ENCODE data around the gene KANK2.

Gene KANK2

DNA sequence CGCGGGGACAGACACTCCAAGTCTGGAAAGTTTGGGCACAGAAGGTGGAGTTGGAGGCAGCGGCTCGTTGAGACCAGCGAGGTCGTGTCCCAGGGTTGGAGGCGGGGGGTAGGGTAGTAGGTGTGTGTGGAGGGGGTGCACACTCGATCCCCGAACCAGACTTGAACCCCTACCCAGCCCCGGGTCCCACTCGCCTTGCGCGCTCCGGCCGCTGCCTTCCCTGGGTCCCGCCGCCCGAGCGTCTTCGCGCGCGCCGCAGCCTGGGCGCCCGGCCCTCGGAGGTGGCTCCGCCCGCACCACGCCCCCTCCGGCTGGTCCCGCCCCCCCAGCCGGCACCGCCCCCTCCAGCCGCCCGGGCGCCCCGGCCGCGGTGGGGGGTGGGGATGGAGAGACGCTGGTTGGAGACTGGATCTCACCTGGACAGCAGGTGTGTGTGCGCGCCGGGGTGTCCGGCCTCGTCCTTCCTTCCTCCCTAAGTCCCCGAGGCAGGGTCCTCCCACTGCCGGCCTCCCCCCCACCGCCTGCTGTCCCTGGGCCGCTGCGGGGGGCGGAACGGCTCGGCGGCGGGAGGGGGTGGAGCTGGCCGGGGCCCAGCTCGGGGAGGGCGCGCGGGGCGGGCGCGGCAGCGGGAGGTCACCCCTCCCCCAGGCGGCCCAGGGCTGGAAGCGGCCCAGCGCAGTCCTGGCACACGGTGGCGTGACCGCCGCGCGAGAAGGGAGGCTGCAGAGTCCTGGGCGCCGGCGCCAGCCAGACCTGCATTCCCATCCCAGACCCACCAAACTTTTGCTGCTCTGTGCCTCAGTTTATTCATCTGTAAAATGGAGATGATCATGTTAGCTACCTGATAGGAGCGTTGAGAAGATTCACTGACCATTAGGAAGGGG, at the start of gene KANK2:
Gene KANK2 (minus strand): TSS at position 255 of the 884 bp plus-strand sequence. CDS start 3,034 bp downstream, outside the sequence.
- peak within 1 kb of the TSS; percentile 66 for H3K4me3 ChIP-seq (ENCODE audit: low read length)
- TF ChIP-seq, protein P1, sequence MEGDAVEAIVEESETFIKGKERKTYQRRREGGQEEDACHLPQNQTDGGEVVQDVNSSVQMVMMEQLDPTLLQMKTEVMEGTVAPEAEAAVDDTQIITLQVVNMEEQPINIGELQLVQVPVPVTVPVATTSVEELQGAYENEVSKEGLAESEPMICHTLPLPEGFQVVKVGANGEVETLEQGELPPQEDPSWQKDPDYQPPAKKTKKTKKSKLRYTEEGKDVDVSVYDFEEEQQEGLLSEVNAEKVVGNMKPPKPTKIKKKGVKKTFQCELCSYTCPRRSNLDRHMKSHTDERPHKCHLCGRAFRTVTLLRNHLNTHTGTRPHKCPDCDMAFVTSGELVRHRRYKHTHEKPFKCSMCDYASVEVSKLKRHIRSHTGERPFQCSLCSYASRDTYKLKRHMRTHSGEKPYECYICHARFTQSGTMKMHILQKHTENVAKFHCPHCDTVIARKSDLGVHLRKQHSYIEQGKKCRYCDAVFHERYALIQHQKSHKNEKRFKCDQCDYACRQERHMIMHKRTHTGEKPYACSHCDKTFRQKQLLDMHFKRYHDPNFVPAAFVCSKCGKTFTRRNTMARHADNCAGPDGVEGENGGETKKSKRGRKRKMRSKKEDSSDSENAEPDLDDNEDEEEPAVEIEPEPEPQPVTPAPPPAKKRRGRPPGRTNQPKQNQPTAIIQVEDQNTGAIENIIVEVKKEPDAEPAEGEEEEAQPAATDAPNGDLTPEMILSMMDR (IDR thresholded peaks at IDR 0.05; ENCODE audit: insufficient read depth, low read depth, low read length, missing control alignments): no peak
- peak; percentile 77 for DNase-seq (ENCODE audit: low read depth)

DNA sequence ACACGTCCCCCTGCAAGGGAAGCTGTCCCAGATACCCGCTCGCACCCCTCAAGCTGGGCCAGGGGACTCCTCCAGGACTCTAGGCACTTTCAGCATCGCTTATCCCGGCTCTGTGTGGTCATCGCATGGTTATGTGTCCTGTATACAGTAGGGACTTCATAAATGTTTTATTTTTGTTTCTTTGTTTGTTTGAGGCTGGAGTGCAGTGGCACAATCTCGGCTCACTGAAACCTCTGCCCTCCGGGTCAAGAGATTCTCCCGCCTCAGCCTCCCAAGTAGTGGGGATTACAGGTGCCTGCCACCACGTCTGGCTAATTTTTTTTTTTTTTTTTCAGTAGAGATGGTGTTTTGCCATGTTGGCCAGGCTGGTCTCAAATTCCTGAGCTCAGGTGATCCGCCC, 49.6 kb upstream of the KANK2 start:
- TF ChIP-seq, protein P1 (IDR thresholded peaks at IDR 0.05; ENCODE audit: insufficient read depth, low read depth, low read length, missing control alignments): no peak
- H3K4me3 ChIP-seq (ENCODE audit: low read length): no peak overlapping the region
- DNase-seq (ENCODE audit: low read depth): no peak

DNA sequence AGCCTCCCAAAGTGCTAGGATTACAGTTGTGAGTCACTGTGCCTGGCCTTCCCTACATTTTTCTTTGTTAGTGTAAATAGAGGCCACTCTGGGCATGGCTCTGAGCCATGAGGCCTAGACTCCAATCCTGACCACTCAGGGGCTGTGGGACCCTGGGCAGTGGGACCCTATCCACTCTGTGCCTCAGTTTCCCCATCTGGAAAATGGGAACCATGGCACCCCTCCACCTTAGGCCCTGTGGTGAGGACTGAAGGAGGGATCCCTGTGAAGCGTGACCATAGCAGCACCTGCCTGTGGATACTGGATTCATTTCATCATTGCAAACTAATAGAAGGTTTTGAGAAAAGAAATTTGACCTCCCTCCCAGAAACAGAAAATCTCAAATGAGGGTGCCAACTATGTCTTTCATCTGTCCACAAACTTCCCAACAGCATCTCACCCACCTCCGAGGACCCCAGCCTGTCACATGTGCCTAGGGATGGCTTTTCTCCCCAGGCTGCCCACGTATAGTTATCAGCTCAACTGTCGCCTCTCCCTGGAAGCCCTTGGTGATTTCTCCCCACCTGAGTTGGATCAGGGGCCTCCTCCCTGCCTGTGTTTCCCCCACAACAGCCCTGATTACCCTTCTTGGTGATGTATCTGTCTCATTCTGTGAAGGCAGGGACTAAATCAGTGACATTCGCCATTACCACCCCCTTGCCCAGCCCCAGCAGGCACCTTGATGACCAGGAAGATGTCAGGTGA, 47.7 kb upstream of the KANK2 start:
- DNase-seq (ENCODE audit: low read depth): no peak
- TF ChIP-seq, protein P1 (IDR thresholded peaks at IDR 0.05; ENCODE audit: insufficient read depth, low read depth, low read length, missing control alignments): no peak
- no peak overlapping the region for H3K4me3 ChIP-seq (ENCODE audit: low read length)

DNA sequence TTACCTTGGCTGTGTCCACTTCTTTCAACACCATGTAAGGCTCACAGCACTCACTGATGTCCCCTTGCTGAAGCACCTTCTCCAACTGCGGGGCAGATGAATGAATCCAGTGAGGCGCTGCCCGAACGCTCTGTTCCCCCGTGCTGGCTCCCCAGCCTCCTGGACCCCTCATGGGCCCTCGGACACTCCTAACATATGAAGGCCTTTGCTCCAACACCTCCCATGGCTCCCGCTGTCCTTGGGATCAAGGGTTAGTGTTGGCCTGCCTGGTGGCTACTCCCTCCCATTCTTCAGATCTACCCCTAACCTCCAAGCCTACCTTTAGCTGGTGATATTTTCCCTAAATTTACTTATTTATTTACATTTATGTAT, 46.4 kb upstream of the KANK2 start:
- no peak overlapping the region for H3K4me3 ChIP-seq (ENCODE audit: low read length)
- TF ChIP-seq, protein P1 (IDR thresholded peaks at IDR 0.05; ENCODE audit: insufficient read depth, low read depth, low read length, missing control alignments): no peak
- no peak for DNase-seq (ENCODE audit: low read depth)

DNA sequence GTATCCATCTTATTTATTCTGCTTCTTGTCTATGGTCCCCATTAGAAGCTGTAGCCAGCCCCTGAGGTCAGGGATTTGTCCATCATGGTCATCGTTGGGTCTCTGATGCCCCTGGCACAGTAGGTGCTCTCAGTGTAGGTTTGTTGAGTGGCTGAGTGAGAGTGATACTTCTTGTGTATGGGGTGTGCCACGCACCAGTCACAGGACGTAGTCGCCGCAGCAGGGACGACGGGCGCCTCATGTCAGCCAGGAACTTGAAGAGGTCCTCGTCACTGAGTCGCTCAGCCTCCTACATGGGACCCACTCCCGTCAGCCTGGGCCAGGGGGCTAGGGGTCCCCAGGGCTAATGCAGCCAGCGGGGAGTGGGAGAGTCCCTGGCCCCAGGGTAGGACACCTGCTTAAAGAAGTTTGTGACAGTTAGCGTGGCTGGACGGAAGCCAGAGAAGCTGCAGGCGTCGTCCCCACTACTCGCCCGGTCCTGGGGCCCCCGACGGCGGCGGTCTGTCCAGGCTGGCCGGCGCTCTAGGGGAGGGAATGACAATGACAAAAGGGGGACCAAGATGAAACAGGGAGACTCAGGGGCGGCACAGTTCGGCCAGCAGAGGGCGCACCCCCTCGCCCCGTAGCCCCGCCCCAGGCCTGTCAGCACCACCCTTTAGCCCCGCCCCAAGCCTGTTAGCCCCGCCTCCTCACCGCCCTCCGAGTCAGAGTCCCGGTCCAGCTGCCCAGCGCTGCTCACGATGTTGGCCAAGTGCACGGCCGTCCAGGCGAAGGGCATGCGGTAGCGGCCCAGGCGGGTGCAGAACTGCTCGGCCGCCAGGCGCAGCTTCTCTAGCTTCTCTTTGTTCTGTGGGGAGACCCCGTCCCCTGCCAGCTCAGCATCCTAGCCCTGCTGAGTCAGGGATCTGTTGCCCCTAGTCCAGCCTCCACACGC, 45.8 kb upstream of the KANK2 start:
- H3K4me3 ChIP-seq (ENCODE audit: low read length): no peak overlapping the region
- TF ChIP-seq, protein P1 (IDR thresholded peaks at IDR 0.05; ENCODE audit: insufficient read depth, low read depth, low read length, missing control alignments): peak; percentile 64
- DNase-seq (ENCODE audit: low read depth): peak; percentile 80

DNA sequence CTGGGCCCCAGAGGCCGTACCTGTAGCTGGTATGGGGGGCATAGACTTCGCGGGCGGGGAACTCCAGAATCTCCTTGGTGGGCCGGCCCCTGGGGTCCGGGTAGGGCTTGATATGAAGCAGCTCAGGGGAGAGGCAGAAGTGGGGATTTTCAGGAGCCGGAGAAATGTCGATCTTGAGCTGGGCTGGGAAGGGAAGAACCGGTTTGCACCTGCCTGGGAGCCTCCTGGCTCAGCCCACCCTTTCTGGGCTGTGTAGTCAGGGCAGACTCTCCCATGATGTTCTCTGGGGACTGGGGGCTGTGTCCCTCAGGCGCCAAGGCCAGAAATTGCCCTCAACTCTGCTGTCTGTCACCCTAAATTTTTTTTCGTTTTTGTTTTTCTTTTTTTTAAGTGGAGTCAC, 44.7 kb upstream of the KANK2 start:
- DNase-seq (ENCODE audit: low read depth): no peak
- TF ChIP-seq, protein P1 (IDR thresholded peaks at IDR 0.05; ENCODE audit: insufficient read depth, low read depth, low read length, missing control alignments): no peak
- no peak overlapping the region for H3K4me3 ChIP-seq (ENCODE audit: low read length)

Measured in epithelial cell of esophagus (primary cell).